KMS-11 (cell line): ENCODE measurements around the gene CRTAC1.

Experiments
- H2AFZ ChIP-seq: fragments of 200-600 bp; sonication (generic); 2 replicates; pipeline ENCODE4 v1.6.1; 2016; ENCODE audit warnings: antibody characterized with exemption, mixed run types, low read depth
- H3K27ac ChIP-seq: fragments of 200-600 bp; sonication (generic); 2 replicates; pipeline ENCODE4 v1.6.1; 2016; ENCODE audit warnings: mild to moderate bottlenecking, mixed run types
- H3K27me3 ChIP-seq: fragments of 200-600 bp; sonication (generic); 2 replicates; pipeline ENCODE4 v1.6.1; 2017; ENCODE audit warnings: mild to moderate bottlenecking, low read depth, mixed run types, moderate library complexity; ENCODE audit not compliant: insufficient read depth
- H3K36me3 ChIP-seq: fragments of 200-600 bp; sonication (generic); 2 replicates; pipeline ENCODE4 v1.6.1; 2017; ENCODE audit warnings: mild to moderate bottlenecking, mixed run types; ENCODE audit not compliant: insufficient read depth
- H3K4me1 ChIP-seq: fragments of 200-600 bp; sonication (generic); 2 replicates; pipeline ENCODE4 v1.6.1; 2016; ENCODE audit warnings: mild to moderate bottlenecking, low read depth, mixed run types; ENCODE audit not compliant: poor library complexity, severe bottlenecking
- H3K4me2 ChIP-seq: fragments of 200-600 bp; sonication (generic); 2 replicates; pipeline ENCODE4 v1.7.0; 2016; ENCODE audit warnings: mild to moderate bottlenecking, mixed run types
- H3K4me3 ChIP-seq: fragments of 200-600 bp; sonication (generic); IDR thresholded peaks from 2 replicates; pipeline ENCODE4 v1.6.1; 2017; ENCODE audit warnings: low read depth, low read length, mixed read lengths; ENCODE audit not compliant: insufficient read depth
- H3K79me2 ChIP-seq: fragments of 200-600 bp; sonication (generic); 2 replicates; pipeline ENCODE4 v1.6.1; 2016; ENCODE audit warnings: low read depth, mixed run types; ENCODE audit not compliant: insufficient read depth
- H3K9ac ChIP-seq: fragments of 200-600 bp; sonication (generic); 2 replicates; pipeline ENCODE4 v1.6.1; 2016; ENCODE audit warnings: mild to moderate bottlenecking, mixed run types
- H4K20me1 ChIP-seq: fragments of 200-600 bp; sonication (generic); 2 replicates; pipeline ENCODE4 v1.6.1; 2016; ENCODE audit warnings: mild to moderate bottlenecking, mixed run types; ENCODE audit not compliant: insufficient read depth
- TF ChIP-seq, protein P1 (sequence below): fragments of 200-600 bp; sonication (generic); conservative IDR thresholded peaks from 2 replicates; pipeline ENCODE4 v1.6.1; 2017; ENCODE audit warnings: low read depth, mild to moderate bottlenecking, antibody characterized with exemption, low read length, moderate library complexity, mixed read lengths

Gene CRTAC1

DNA sequence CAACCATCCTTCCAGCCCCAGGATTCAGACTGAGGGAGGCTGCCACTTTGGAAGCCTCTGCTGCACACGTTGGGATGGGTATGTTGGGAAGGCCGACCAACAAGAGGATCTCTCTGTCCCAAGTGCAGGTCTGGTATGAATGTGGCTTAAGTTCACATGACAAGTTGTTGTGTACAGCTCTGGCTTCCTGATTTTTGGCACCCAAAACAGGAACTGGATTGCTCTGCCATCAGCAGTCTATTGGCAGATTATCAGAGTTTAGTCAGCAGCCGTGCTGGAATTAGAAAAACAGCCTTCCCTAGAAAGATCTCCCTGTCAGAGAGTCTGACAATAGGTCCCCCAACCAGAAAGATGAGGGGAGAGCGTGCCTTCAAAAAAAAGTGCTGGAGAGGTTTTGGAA is 113.8 kb downstream of the CRTAC1 start:
- peaks cover 11% of the 10 kb centered on the region; the same call in 1 of the 2 replicates for H3K27me3 ChIP-seq
- no peak overlapping the region for H3K4me3 ChIP-seq
- no peaks in the 10 kb centered on the region for H3K4me1 ChIP-seq
- no peak overlapping the region for H3K4me2 ChIP-seq
- no peak overlapping the region for H3K27ac ChIP-seq
- no peaks in the 10 kb centered on the region for H3K36me3 ChIP-seq
- no peaks in the 10 kb centered on the region for H4K20me1 ChIP-seq
- H2AFZ ChIP-seq, result no peak overlapping the region
- no peak overlapping the region for H3K9ac ChIP-seq
- TF ChIP-seq, protein P1, sequence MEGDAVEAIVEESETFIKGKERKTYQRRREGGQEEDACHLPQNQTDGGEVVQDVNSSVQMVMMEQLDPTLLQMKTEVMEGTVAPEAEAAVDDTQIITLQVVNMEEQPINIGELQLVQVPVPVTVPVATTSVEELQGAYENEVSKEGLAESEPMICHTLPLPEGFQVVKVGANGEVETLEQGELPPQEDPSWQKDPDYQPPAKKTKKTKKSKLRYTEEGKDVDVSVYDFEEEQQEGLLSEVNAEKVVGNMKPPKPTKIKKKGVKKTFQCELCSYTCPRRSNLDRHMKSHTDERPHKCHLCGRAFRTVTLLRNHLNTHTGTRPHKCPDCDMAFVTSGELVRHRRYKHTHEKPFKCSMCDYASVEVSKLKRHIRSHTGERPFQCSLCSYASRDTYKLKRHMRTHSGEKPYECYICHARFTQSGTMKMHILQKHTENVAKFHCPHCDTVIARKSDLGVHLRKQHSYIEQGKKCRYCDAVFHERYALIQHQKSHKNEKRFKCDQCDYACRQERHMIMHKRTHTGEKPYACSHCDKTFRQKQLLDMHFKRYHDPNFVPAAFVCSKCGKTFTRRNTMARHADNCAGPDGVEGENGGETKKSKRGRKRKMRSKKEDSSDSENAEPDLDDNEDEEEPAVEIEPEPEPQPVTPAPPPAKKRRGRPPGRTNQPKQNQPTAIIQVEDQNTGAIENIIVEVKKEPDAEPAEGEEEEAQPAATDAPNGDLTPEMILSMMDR, result no peak
- no peaks in the 10 kb centered on the region for H3K79me2 ChIP-seq

DNA sequence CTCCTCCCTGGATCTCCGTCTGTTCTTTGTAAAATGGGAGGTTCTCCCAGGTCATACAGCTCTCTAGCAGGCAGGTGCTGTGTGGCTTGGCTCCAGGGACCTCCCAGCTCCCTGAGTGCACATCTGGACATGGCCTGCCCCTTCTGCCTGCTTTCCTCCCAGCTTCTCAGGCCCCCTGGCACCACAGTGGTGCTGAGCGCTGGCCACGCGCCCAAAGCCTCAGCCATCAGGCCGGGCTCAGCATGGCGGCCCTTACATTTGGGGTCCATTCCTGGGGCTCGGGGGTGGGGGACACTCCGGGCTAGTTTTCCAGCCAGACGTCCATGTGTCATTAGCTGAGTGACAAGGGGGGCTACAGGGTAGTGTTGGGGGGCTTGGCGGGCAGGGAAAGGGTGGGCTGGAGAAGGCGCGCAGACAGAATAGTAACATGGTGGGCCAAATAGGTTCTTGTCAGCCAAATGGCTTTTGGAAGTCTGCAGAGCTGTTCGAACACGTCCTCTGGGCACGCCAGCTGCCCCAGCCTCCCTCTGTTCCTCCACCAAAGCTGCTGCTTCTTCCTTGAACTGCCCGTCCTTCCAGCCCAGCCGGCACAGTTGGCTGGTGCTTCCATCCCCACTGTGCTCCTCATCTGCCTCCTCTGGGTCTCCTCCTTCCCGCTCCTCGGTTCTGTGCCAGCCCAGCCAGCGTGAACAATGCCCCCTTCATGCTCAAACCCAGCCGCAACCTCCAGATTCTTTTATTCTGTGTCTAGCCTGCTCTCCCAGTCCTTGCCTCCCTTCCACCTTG is 114.9 kb downstream of the CRTAC1 start:
- H2AFZ ChIP-seq, result peak overlapping the region; percentile 82; the same call in 1 of the 2 replicates
- no peak overlapping the region for H3K27ac ChIP-seq
- H3K4me3 ChIP-seq, result no peak overlapping the region
- TF ChIP-seq, protein P1, result no peak
- H3K4me2 ChIP-seq, result peak overlapping the region; percentile 24; the same call in 1 of the 2 replicates
- peaks cover 16% of the 10 kb centered on the region; the same call in 1 of the 2 replicates for H3K27me3 ChIP-seq
- no peaks in the 10 kb centered on the region for H3K79me2 ChIP-seq
- no peak overlapping the region for H3K9ac ChIP-seq
- H3K36me3 ChIP-seq, result no peaks in the 10 kb centered on the region
- H3K4me1 ChIP-seq, result no peaks in the 10 kb centered on the region
- H4K20me1 ChIP-seq, result no peaks in the 10 kb centered on the region

DNA sequence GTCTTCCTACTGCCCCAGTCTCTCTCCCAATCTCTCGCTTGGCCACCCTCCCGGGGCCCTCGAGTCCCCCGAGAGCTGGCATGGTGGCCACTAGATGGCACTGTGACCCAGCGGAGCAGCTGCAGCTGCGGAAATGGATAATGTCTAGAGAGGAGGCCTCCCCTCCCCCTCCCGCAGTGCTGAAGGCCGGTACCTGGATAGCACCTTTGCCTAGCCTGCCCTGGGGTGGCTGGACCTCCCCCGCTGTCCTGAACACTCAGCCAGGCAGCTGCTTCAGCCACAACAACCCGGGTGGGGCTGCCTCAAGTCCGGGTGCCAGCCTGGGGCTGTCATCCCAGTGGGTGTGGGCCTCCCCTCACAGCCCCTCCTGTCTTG is 115.6 kb downstream of the CRTAC1 start:
- Histone ChIP-seq H3K27me3 (peaks cover 16% of the 10 kb centered on the region; the same call in 1 of the 2 replicates), H3K4me2 (peak overlapping the region; percentile 24; the same call in 1 of the 2 replicates), H3K9ac (no peak overlapping the region), H3K4me3 (no peak overlapping the region), H4K20me1 (no peaks in the 10 kb centered on the region), H3K79me2 (no peaks in the 10 kb centered on the region), H3K27ac (no peak overlapping the region), H3K4me1 (no peaks in the 10 kb centered on the region), H3K36me3 (no peaks in the 10 kb centered on the region), H2AFZ (peak overlapping the region; percentile 82; the same call in 1 of the 2 replicates)
- TF ChIP-seq, protein P1, result peak; percentile 88

DNA sequence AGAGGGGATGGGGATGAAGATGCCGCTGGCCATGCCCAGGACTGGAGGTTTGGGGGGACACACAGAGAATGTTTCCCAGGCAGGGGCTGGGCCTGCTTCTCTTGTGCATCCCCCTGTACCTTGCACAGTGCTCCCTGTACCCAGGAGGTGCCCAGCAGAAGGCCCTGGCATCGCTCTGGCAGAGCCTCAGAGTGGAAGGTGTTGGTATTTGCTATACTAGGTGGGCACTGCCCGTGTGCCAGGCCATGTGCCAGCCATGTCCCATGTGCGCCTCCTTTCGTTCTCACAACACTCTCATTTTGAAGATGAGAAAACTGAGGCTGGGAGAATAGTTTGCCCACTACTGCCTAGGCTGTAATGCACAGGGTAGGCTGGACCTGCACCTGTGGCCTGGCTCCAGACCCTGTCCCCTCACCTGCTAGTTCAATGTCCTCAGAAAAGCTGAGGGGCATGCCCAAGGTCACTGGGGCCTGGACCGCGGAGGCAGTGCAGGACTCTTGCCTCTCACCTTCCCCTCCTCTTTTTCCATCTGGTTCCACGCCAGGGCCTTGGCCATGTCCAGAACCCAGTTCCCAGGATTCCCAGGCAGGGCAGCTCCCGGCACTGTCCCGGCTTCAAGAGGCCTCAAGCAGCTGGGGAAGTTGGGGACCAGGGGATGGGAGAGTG is 116.1 kb downstream of the CRTAC1 start:
- H2AFZ ChIP-seq, result peak overlapping the region; percentile 82; the same call in 1 of the 2 replicates
- no peak overlapping the region for H3K9ac ChIP-seq
- 0 out of 2 replicates have a peak overlapping the region, but pooled peaks have one; percentile 24 for H3K4me2 ChIP-seq
- H3K4me3 ChIP-seq, result no peak overlapping the region
- H3K4me1 ChIP-seq, result no peaks in the 10 kb centered on the region
- H4K20me1 ChIP-seq, result no peaks in the 10 kb centered on the region
- no peaks in the 10 kb centered on the region for H3K36me3 ChIP-seq
- peaks cover 21% of the 10 kb centered on the region; the same call in 1 of the 2 replicates for H3K27me3 ChIP-seq
- no peaks in the 10 kb centered on the region for H3K79me2 ChIP-seq
- TF ChIP-seq, protein P1, result no peak
- no peak overlapping the region for H3K27ac ChIP-seq
